Liver (tissue), 9 donors: ENCODE results near the gene TBC1D22B. TPM values are rescaled to one million over a fixed set of nuclear protein-coding genes. Genes with fewer than 3 reads are reported as not detected.

Experiments
- DNase-seq: peaks from one replicate; pipeline ENCODE4 v3.0.0-alpha.2; 2017; ENCODE audit warnings: low spot score
- H3K27ac ChIP-seq, 2 donors: one replicate each; pipeline ENCODE4 v1.7.0; 2013; ENCODE audit warnings: inconsistent platforms in 2 of 2, low read length in 2 of 2, control low read depth in 1 of 2, low read depth in 1 of 2, mild to moderate bottlenecking in 1 of 2
- H3K27me3 ChIP-seq, 4 donors: one replicate each; pipeline versions ENCODE4 v1.6.1 to v1.7.0; 2013; ENCODE audit warnings: low read length in 3 of 4, inconsistent platforms in 1 of 4, mild to moderate bottlenecking in 1 of 4, moderate library complexity in 1 of 4; ENCODE audit not compliant: control insufficient read depth in 4 of 4, insufficient read depth in 4 of 4
- H3K36me3 ChIP-seq, 4 donors: one replicate each; pipeline versions ENCODE4 v1.6.1 to v1.7.0; 2013; ENCODE audit warnings: low read length in 3 of 4, mild to moderate bottlenecking in 3 of 4, low read depth in 1 of 4, moderate library complexity in 1 of 4; ENCODE audit not compliant: control insufficient read depth in 4 of 4, insufficient read depth in 3 of 4
- H3K4me1 ChIP-seq, 4 donors: one replicate each; pipeline versions ENCODE4 v1.6.1 to v1.7.0; 2013; ENCODE audit warnings: low read length in 3 of 4, mild to moderate bottlenecking in 3 of 4, moderate library complexity in 1 of 4; ENCODE audit not compliant: control insufficient read depth in 4 of 4, insufficient read depth in 4 of 4
- H3K4me3 ChIP-seq, 3 donors: one replicate each; pipeline versions ENCODE4 v1.6.1 to v1.7.0; 2013; ENCODE audit warnings: low read length in 3 of 3, control low read depth in 1 of 3, low read depth in 1 of 3, mild to moderate bottlenecking in 1 of 3
- H3K9ac ChIP-seq, 2 donors: one replicate each; pipeline ENCODE4 v1.7.0; 2013; ENCODE audit warnings: low read length in 2 of 2, mild to moderate bottlenecking in 2 of 2, moderate library complexity in 2 of 2, control low read depth in 1 of 2, low read depth in 1 of 2
- H3K9me3 ChIP-seq, 4 donors: one replicate each; pipeline versions ENCODE4 v1.6.1 to v1.7.0; 2013; ENCODE audit warnings: low read length in 3 of 4; ENCODE audit not compliant: control insufficient read depth in 4 of 4
- ATF3 ChIP-seq: IDR thresholded peaks from 2 replicates; pipeline ENCODE4 v1.6.1; 2016; ENCODE audit warnings: antibody characterized with exemption
- CTCF ChIP-seq: fragments of 150-350 bp; IDR thresholded peaks from 2 replicates; pipeline ENCODE4 v1.5.1; 2017; ENCODE audit warnings: improper control_type of control experiment, low read depth, low read length; ENCODE audit not compliant: missing input control
- EGR1 ChIP-seq, 2 donors: IDR thresholded peaks; 2 replicates each; pipeline ENCODE4 v1.6.1; 2016 to 2018; ENCODE audit warnings: antibody characterized with exemption in 2 of 2, low read depth in 2 of 2
- FOXA1 ChIP-seq: IDR thresholded peaks from 2 replicates; pipeline ENCODE4 v1.6.1; 2016; ENCODE audit warnings: antibody characterized with exemption
- FOXA2 ChIP-seq: IDR thresholded peaks from 2 replicates; pipeline ENCODE4 v1.6.1; 2016; ENCODE audit warnings: antibody characterized with exemption
- GABPA ChIP-seq, 2 donors: IDR thresholded peaks in 1 of 2; conservative IDR thresholded peaks in 1 of 2; 2 replicates each; pipeline ENCODE4 v1.6.1; 2016; ENCODE audit warnings: antibody characterized with exemption in 2 of 2, mild to moderate bottlenecking in 1 of 2, moderate library complexity in 1 of 2
- HNF4A ChIP-seq, 2 donors: conservative IDR thresholded peaks; 2 replicates each; pipeline ENCODE4 v1.6.1; 2016; ENCODE audit warnings: antibody characterized with exemption in 2 of 2, mild to moderate bottlenecking in 2 of 2
- HNF4G ChIP-seq: IDR thresholded peaks from 2 replicates; pipeline ENCODE4 v1.6.1; 2016; ENCODE audit warnings: antibody characterized with exemption
- JUND ChIP-seq, 2 donors: IDR thresholded peaks; 2 replicates each; pipeline ENCODE4 v1.6.1; 2016; ENCODE audit warnings: antibody characterized with exemption in 2 of 2
- MAX ChIP-seq: IDR thresholded peaks from 2 replicates; pipeline ENCODE4 v1.6.1; 2016; ENCODE audit warnings: antibody characterized with exemption
- NR2F2 ChIP-seq: IDR thresholded peaks from 2 replicates; pipeline ENCODE4 v1.6.1; 2016; ENCODE audit warnings: antibody characterized with exemption
- RAD21 ChIP-seq, 2 donors: IDR thresholded peaks; 2 replicates each; pipeline ENCODE4 v1.6.1; 2016; ENCODE audit warnings: antibody characterized with exemption in 2 of 2, mild to moderate bottlenecking in 2 of 2
- REST ChIP-seq: IDR thresholded peaks from 2 replicates; pipeline ENCODE4 v1.6.1; 2016; ENCODE audit warnings: antibody characterized with exemption, mild to moderate bottlenecking
- RXRA ChIP-seq, 2 donors: IDR thresholded peaks; 2 replicates each; pipeline ENCODE4 v1.6.1; 2017 to 2018; ENCODE audit warnings: antibody characterized with exemption in 2 of 2, mild to moderate bottlenecking in 1 of 2
- SP1 ChIP-seq: IDR thresholded peaks from 2 replicates; pipeline ENCODE4 v1.6.1; 2018; ENCODE audit warnings: antibody characterized with exemption, mild to moderate bottlenecking
- TAF1 ChIP-seq: conservative IDR thresholded peaks from 2 replicates; pipeline ENCODE4 v1.6.1; 2016; ENCODE audit warnings: antibody characterized with exemption, mild to moderate bottlenecking
- YY1 ChIP-seq: IDR thresholded peaks from 2 replicates; pipeline ENCODE4 v1.6.1; 2016; ENCODE audit warnings: antibody characterized with exemption, mild to moderate bottlenecking
- ZBTB33 ChIP-seq: IDR thresholded peaks from 2 replicates; pipeline ENCODE4 v1.6.1; 2016; ENCODE audit warnings: antibody characterized with exemption
- WGBS: extraction: QIAGEN DNeasy Blood & Tissue Kit; methylation state at CpG from one replicate; pipeline ENCODE4 v1.1.7; 2013; 5-methylcytosine and 5-hydroxymethylcytosine counted together
- polyA plus RNA-seq, 2 donors: library from polyadenylated mRNA; stranded (reverse) in 1 of 2; unstranded in 1 of 2; fragments of 200-250 nt in 1 of 2; fragments of >200 nt in 1 of 2; fragmentation: Nextera tagmentation in 1 of 2; extraction: Ambion mirVana in 1 of 2; gene quantifications; one replicate each; pipeline versions ENCODE4 v1.2.1 to v1.2.3, GENCODE V29; 2013 to 2015
- total RNA-seq, 2 donors: library from RNA; depleted of rRNA; stranded (reverse); fragments of >200 nt; gene quantifications; one replicate each; pipeline ENCODE4 v1.2.3, GENCODE V29; 2014
- donor health status: healthy.
- donor health status: healthy.
- donor health status: healthy.
- donor health status: healthy.
- donor health status: healthy.

The TBC1D22B gene
- total and polyA plus RNA-seq, 4 donors, result 1.4 to 10.7 (median 1.9) TPM

GRCh38 chr6:37239526-37239925 is 18.0 kb upstream of the TBC1D22B start:
- TF ChIP-seq CTCF, result no peak
- TF ChIP-seq EGR1 (IDR thresholded peaks at IDR 0.05; ENCODE audit: low read depth in 2 of 2), result no peak
- TF ChIP-seq JUND (IDR thresholded peaks at IDR 0.05), result no peak
- TF ChIP-seq REST, result no peak
- TF ChIP-seq GABPA (IDR thresholded peaks at IDR 0.05 in 1 of 2, conservative IDR thresholded peaks at IDR 0.05 in 1 of 2), result no peak
- TF ChIP-seq RAD21 (IDR thresholded peaks at IDR 0.05), result no peak
- no peak for TF ChIP-seq MAX
- no peak for TF ChIP-seq YY1
- no peak for TF ChIP-seq HNF4A (conservative IDR thresholded peaks at IDR 0.05)
- no peak for TF ChIP-seq RXRA (IDR thresholded peaks at IDR 0.05)
- TF ChIP-seq HNF4G, result no peak
- no peak for TF ChIP-seq TAF1
- no peak for TF ChIP-seq ATF3
- no peak for TF ChIP-seq FOXA2
- TF ChIP-seq NR2F2, result no peak
- TF ChIP-seq SP1, result no peak
- no peak for TF ChIP-seq FOXA1
- TF ChIP-seq ZBTB33, result no peak
- Histone ChIP-seq H3K9me3 (no peaks in the 10 kb centered on the region), H3K27me3 (no peaks in the 10 kb centered on the region), H3K9ac (no peak overlapping the region), H3K4me1 (peaks cover 4 to 10% (median 5%) of the 10 kb centered on the region in 4 donors), H3K4me3 (no peak overlapping the region), H3K27ac (no peak overlapping the region), H3K36me3 (no peaks in the 10 kb centered on the region)
- no peak for DNase-seq
- 92% methylated on average over 3 of the region's 3 CpGs for WGBS
